Measurements from ENCODE around the gene ZBTB47.

The ZBTB47 gene

DNA sequence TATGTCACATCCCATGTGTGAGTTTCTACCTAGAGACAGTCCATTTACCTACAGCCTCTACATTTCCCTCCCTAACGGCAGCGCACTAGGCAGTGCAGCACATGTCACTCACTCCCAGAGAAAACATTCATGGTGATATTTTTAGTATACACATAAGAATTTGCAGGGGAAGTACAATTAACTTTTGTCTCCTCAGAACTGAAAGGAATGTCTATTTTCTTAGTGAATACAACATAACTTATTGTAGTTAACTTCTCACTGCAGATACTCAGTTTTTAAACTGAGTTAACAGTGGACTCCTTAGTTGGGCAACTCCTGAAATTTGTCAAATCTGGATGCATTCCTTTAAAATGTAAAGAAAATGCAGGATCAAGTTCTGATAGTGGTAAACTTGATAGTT, 4.5 kb upstream of the ZBTB47 start:
- H3K4me3 ChIP-seq (ENCODE audit: low read depth, low read length): no peak overlapping the region
- TF ChIP-seq MYC (IDR thresholded peaks at IDR 0.05; ENCODE audit: low read depth, low read length) (no peak), POLR2A (IDR thresholded peaks at IDR 0.05; ENCODE audit: extremely low read depth, insufficient read length) (no peak)
- TF ChIP-seq, protein P1, sequence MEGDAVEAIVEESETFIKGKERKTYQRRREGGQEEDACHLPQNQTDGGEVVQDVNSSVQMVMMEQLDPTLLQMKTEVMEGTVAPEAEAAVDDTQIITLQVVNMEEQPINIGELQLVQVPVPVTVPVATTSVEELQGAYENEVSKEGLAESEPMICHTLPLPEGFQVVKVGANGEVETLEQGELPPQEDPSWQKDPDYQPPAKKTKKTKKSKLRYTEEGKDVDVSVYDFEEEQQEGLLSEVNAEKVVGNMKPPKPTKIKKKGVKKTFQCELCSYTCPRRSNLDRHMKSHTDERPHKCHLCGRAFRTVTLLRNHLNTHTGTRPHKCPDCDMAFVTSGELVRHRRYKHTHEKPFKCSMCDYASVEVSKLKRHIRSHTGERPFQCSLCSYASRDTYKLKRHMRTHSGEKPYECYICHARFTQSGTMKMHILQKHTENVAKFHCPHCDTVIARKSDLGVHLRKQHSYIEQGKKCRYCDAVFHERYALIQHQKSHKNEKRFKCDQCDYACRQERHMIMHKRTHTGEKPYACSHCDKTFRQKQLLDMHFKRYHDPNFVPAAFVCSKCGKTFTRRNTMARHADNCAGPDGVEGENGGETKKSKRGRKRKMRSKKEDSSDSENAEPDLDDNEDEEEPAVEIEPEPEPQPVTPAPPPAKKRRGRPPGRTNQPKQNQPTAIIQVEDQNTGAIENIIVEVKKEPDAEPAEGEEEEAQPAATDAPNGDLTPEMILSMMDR (IDR thresholded peaks at IDR 0.05; ENCODE audit: low read depth, low read length): no peak
- TF ChIP-seq, protein P2, sequence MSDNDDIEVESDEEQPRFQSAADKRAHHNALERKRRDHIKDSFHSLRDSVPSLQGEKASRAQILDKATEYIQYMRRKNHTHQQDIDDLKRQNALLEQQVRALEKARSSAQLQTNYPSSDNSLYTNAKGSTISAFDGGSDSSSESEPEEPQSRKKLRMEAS (IDR thresholded peaks at IDR 0.05; ENCODE audit: low read depth, low read length): no peak
- no peak for DNase-seq (ENCODE audit: low read depth)

DNA sequence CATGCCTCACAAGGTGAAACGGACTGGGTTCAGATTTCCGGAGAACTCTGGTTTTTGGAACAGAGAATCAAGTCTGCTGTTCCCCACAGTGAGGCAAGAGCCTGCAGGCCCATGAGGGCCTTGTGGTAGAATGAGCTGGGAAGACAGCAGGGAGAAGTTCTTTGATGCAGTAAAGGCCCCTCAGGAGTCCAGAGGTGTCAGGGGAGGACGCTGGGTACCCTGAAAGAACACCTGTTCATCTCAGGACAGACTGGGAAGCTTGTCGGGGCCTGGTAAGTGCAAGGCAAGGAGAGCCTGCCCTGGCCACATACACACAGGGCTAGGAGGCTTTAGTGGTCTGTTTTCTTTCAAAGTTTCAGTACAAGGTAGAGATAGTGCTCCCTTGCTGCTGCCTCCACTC, 3.7 kb upstream of the ZBTB47 start:
- H3K4me3 ChIP-seq (ENCODE audit: low read depth, low read length): no peak overlapping the region

DNA sequence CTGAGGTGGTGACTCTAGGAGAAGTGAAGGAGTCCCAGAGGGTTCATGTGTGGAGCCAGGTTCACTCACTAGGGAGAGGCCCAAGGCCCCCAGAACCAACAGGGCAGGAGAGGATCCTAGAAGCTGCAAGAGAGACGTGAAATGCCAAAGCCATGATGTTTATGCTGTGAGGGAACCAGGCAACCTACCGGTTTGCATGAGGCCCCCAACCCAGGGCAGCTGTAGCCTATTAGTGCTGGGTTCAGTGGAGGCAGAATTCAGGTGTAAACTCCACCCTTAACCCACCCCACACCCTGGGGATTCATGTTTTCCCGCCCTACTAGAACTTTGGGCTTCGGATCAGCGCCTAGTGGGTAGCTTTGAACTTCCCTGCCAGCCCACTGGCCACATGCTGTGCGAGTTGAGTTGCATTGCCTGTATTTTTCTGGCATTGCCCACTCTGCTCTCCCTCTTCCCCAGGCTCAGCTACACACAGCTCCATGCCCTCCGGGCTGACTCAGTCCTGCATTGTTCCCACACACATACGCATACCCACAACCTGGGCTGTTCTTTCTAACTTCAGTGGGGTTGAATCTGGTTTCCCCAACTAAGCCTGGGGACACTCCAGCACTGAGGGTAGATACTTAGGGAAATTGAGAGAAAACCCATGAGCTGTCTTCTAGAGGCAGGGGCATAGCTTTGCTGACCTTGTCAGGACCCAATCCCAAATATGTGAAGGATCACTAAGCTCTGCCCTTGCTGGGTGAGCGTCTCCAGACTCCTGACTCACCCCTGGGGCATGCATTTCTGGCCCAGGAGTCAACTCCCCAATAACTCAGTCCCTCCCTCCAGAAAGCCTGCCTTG, 2.0 kb upstream of the ZBTB47 start:
- TF ChIP-seq, protein P1 (IDR thresholded peaks at IDR 0.05; ENCODE audit: low read depth, low read length): no peak
- TF ChIP-seq POLR2A (IDR thresholded peaks at IDR 0.05; ENCODE audit: extremely low read depth, insufficient read length) (no peak), MYC (IDR thresholded peaks at IDR 0.05; ENCODE audit: low read depth, low read length) (no peak)
- TF ChIP-seq, protein P2 (IDR thresholded peaks at IDR 0.05; ENCODE audit: low read depth, low read length): no peak
- no peak overlapping the region for H3K4me3 ChIP-seq (ENCODE audit: low read depth, low read length)
- no peak for DNase-seq (ENCODE audit: low read depth)

More for the DNA sequence above, 3.7 kb upstream of the ZBTB47 start:
- TF ChIP-seq POLR2A (IDR thresholded peaks at IDR 0.05; ENCODE audit: extremely low read depth, insufficient read length) (no peak), MYC (IDR thresholded peaks at IDR 0.05; ENCODE audit: low read depth, low read length) (no peak)
- TF ChIP-seq, protein P1 (IDR thresholded peaks at IDR 0.05; ENCODE audit: low read depth, low read length): no peak
- TF ChIP-seq, protein P2 (IDR thresholded peaks at IDR 0.05; ENCODE audit: low read depth, low read length): no peak
- DNase-seq (ENCODE audit: low read depth): no peak

DNA sequence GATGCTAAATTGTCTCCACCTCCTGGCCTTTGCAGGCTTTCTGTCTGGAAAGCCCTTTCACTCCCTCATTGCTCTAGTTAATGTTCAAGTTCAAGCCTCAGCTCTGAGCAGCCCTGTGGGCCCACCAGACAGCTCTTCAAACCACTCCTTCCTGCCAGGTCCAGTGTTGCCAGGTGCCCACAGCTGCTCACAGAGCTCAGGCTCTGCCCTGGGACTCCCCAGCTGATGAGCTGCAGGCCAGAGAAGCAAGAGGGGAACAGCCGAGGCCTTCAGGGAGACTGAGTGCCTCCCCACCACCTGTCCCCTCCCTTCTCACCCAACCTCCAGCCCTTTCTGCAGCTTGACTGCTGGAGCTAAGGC, 1.3 kb upstream of the ZBTB47 start:
- TF ChIP-seq MYC (IDR thresholded peaks at IDR 0.05; ENCODE audit: low read depth, low read length) (no peak), POLR2A (IDR thresholded peaks at IDR 0.05; ENCODE audit: extremely low read depth, insufficient read length) (no peak)
- TF ChIP-seq, protein P2 (IDR thresholded peaks at IDR 0.05; ENCODE audit: low read depth, low read length): no peak
- TF ChIP-seq, protein P1 (IDR thresholded peaks at IDR 0.05; ENCODE audit: low read depth, low read length): no peak
- no peak for DNase-seq (ENCODE audit: low read depth)
- H3K4me3 ChIP-seq (ENCODE audit: low read depth, low read length): no peak overlapping the region

DNA sequence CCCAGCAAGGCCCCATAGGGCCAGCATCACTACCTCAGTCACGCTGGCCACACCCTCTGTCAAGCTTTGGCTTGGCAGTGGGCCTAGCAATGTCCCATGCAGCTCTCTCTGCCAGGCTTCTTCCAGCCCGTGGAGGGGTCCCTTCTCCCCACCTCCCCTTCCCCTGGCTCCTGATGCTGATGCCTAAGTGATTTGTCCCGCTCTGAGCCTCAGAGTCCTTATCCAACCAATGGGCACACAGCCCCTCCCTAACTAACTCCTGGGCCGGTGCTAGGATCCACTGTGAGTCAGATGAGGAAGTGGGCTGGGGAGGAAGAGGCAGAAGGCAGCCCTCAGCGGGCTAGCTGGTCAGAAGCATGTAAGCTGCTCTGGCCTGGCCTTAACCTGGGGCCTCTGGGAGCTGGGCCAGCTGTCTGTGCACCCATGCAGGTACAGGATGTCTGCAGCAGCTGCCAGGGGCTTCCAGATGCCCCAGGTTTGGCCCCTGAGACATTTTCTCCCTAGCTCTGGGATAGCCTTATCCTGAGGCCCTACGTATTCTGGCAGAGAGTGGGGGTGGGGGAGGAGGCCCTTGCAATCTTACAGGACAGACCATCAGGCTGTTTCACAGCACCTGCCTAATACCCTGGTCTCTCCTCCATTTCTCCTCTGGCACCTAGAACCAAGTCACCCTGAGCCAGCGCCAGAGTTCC, 740 bp upstream of the ZBTB47 start:
- TF ChIP-seq MYC (IDR thresholded peaks at IDR 0.05; ENCODE audit: low read depth, low read length): no peak
- peak; percentile 72 for TF ChIP-seq POLR2A (IDR thresholded peaks at IDR 0.05; ENCODE audit: extremely low read depth, insufficient read length)
- peak; percentile 86 for DNase-seq (ENCODE audit: low read depth)
- H3K4me3 ChIP-seq (ENCODE audit: low read depth, low read length): no peak overlapping the region

DNA sequence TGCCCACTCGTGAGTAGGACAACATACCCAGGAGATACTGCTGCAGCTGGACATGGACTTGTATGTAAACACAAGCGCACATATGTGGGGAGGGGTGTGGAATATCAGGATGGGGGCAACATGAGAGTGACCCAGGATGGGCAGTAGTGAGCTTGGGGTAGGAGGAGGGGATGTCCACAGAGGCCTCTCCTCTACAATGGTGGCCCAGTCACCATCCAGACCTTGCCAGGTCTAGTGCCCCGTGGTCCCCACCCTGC, 266 bp upstream of the ZBTB47 start:
- DNase-seq (ENCODE audit: low read depth): no peak
- H3K4me3 ChIP-seq (ENCODE audit: low read depth, low read length): no peak overlapping the region
- TF ChIP-seq MYC (IDR thresholded peaks at IDR 0.05; ENCODE audit: low read depth, low read length) (no peak), POLR2A (IDR thresholded peaks at IDR 0.05; ENCODE audit: extremely low read depth, insufficient read length) (no peak)
- TF ChIP-seq, protein P2 (IDR thresholded peaks at IDR 0.05; ENCODE audit: low read depth, low read length): no peak
- TF ChIP-seq, protein P1 (IDR thresholded peaks at IDR 0.05; ENCODE audit: low read depth, low read length): no peak

Data from NB4 (cell line).